Epithelial cell of proximal tubule (primary cell): ENCODE results near the gene COX17. TPM values are rescaled to one million over a fixed set of nuclear protein-coding genes. Genes with fewer than 3 reads are reported as not detected.

ENCODE experiments used
- DNase-seq: peaks from one replicate; pipeline ENCODE4 v3.0.0-alpha.2; 2011; ENCODE audit warnings: low read depth
- H3K4me3 ChIP-seq: 2 replicates; pipeline ENCODE4 v1.5.1; 2011; ENCODE audit warnings: low read depth, mild to moderate bottlenecking, low read length
- total RNA-seq: library from RNA; depleted of rRNA; stranded (reverse); fragments of >200 nt; gene quantifications from 2 replicates; pipeline ENCODE4 v1.2.3, GENCODE V29; 2015
- TF ChIP-seq, protein P1 (sequence below): conservative IDR thresholded peaks from 2 replicates; pipeline ENCODE4 v1.5.1; 2012; ENCODE audit warnings: low read depth, mild to moderate bottlenecking, low read length

Gene COX17
- total RNA-seq, 1 donor from 2014 or later, result 91.1 TPM

DNA sequence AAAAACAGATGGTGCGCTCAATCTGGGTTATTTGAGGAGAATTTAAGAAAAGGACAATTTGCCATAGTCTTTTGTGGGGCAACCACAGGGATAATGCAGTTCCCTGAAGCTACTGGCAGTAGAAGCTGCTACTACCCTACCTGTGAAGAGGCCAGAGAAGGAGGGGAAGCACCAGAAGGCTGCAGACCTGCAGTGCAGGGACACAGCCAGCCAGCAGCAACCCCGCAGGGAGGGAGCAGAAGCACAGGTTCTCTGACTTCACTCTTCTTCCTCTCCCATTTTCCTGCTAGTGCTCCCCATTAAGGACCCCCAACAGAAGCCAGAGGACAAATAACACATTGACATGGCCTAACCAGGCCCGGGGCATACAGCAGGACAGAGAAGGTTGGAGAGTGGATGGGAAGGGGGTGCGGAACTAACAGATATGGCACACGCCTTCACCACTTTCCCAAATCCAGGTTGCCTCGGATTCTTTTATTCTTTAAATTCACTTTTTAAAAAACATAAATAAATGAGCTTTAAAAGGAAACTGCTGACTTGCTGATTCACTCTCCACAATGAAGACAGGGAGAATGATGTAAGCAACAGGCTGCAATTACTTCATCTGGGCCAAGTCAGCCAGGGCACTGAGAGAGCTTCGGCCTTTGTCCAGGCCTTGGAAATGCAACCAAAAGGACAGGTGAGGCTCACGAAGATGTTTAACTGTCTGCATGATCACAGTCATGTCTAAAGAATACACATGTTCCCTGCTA, 46.9 kb downstream of the COX17 start:
- no peak for DNase-seq
- TF ChIP-seq, protein P1, sequence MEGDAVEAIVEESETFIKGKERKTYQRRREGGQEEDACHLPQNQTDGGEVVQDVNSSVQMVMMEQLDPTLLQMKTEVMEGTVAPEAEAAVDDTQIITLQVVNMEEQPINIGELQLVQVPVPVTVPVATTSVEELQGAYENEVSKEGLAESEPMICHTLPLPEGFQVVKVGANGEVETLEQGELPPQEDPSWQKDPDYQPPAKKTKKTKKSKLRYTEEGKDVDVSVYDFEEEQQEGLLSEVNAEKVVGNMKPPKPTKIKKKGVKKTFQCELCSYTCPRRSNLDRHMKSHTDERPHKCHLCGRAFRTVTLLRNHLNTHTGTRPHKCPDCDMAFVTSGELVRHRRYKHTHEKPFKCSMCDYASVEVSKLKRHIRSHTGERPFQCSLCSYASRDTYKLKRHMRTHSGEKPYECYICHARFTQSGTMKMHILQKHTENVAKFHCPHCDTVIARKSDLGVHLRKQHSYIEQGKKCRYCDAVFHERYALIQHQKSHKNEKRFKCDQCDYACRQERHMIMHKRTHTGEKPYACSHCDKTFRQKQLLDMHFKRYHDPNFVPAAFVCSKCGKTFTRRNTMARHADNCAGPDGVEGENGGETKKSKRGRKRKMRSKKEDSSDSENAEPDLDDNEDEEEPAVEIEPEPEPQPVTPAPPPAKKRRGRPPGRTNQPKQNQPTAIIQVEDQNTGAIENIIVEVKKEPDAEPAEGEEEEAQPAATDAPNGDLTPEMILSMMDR, result no peak
- H3K4me3 ChIP-seq, result no peak overlapping the region

DNA sequence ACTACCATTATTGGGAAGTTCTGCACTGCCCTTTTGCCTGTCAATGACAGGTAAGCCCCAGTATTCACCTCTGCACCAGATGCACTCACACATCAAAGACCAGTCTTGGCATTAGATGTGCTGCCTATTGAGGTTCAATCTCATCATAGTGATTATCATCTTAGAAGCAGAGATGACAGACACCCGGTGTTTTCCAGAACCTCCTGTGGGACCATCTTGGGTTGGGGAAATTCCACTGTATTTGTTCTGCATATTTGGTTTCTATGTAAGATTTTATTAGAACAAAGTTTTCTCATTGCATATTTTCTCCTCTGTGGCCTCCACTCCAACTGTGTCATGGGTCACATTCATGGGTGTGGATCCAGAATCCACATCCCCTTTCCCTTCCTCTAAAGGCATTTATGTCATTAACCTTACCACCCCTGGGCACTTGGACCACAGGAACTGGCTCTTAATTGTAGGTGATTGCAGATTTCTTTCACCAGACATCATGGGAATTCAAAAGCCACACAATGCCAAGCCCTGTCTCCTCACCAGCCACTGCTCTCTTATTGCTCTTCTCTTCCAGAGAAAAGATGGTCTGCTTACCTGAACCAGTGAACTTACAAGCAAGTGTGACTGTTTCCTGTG, 48.3 kb downstream of the COX17 start:
- H3K4me3 ChIP-seq, result no peak overlapping the region
- DNase-seq, result no peak
- TF ChIP-seq, protein P1, result no peak

DNA sequence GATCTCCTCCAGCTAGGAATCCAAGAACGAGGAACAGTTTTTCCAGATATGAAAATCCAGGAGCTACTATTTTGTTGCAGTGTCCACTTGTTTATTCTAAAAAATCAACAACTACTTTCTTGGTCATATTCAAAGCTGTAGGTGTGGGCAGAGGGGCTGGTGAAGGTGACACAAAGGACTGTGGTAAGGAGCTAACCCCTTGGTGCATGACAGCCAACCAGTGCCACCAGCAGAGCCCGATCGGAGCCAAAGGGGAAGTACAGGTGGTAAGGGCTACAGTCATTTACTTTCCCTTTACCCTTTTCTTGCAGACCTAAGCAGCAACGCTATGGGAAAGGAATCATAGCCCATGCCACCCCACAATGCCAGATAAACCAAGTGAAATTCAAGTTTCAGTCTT, 48.8 kb downstream of the COX17 start:
- no peak overlapping the region for H3K4me3 ChIP-seq
- DNase-seq, result no peak
- TF ChIP-seq, protein P1, result no peak

DNA sequence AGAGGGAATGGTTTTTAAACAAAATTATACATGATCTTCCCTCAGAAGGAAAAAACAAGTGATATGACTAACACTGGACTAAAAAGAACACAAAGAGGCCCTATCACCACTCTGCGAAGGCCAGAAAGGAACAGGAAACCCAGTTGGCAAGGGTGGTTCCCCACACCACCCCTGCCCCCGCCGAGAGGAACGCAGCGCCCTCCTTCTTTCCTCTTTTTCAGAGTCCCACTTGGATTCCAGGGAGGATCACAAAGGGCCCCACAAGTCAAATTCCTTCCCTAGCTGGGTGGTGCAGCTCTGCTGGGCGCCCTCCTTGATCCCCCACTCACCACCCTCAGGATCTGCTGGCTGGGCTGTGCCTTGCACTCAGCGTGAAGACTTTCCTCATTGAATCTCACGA, 49.7 kb downstream of the COX17 start:
- TF ChIP-seq, protein P1, result no peak
- H3K4me3 ChIP-seq, result no peak overlapping the region
- DNase-seq, result no peak

DNA sequence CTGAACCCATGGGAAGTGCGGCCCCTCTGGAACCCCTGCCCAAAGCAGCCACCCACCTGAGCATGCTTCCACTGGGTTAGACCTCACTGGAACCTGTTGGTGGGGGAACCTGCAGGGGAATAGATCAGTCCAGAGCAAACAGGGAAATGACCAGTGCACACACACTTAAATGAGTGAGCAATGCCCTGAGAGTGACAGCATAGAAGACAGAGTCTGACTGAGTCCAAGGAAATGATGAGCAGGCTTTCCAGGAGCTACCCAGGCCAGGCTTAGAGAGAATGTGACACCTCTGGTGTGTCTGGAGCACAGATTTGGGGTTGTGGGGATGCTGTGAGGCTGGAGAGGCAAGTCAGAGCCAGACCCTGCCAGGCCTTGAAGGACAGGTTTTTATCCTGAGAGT, 51.0 kb downstream of the COX17 start:
- no peak for DNase-seq
- TF ChIP-seq, protein P1, result no peak

DNA sequence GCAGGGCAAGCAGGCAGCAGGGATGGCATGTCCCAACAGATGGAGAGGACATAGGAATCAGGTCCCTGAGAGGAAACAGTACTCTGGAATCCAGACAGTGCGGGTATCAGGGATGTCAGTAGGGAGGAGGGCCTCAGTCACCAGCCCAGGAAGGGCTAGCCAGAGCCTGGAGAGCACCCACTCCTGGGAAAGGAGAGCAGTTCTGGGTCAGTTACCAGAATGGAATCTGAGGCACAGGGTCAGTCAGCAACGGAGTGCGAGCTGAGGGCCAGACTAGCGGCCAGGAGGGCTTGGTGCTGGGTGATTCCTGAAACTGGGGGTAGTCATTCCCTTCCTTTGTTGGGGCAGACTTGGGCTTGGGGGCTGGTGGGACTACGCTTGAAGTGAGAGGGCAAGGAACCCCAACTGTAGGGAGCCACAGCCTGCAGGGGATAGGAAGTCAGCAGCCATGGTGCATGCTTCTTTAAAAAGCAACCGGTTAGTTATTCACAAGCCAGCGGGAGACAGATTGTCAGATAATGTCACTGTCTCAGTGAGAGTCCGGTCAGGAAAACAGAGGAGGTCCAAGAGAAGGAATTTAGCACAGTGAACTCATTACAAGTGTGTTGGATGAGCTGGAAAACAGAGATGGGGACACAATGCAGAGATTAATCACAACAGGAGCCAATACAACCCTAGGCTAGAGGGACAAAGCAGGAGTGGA, 51.6 kb downstream of the COX17 start:
- no peak overlapping the region for H3K4me3 ChIP-seq
- TF ChIP-seq, protein P1, result no peak
- no peak for DNase-seq

More for the DNA sequence above, 51.0 kb downstream of the COX17 start:
- no peak overlapping the region for H3K4me3 ChIP-seq
